ENCODE data around the gene ATG2A. TPM values are rescaled to one million over a fixed set of nuclear protein-coding genes. Genes with fewer than 3 reads are reported as not detected.

Gene ATG2A
- total RNA-seq (7.6 TPM), polyA plus RNA-seq (21.4 TPM)

DNA sequence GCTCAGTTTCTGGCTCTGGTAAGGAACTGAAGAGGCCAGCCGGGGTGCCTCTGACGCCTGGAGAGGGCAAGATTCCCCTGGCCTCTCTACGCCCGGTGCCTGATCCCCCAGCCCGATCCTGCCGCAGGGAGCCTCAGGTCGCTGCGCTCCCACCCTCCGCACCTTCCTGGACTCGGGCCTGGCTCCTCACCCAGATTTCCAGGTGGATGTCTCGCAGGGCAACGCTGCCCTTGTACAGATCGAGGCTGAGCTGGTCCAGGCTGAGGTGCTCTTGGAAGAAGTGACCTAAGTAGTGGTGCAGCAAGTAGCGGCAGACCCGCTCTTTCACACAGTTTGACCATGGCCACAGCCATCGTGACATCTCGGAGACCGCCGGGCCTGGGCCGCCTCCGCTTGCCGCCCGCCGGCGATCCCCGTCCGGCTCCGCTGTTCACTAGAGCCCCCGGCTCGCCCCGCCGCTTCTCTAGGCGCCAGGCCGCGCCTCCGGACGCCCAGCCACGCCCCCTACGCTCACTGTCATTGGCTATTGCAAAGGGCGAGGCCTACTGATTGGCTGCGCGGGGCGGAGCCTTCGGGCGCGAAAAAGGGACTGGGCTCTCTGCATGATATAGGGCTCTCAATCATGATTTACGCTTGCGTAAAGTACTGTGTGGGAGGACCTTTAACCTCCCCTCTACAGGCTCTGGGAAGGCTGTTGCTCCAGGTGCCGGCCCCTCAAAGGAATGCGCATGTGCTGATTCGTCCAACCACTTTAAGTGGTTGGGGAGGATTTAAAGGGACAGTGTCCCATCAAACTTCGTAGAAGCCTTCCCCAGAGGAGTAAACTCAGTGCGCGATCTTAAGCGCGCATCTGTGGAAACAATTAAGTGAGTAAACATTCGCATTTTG, at the start of gene ATG2A:
Gene ATG2A (minus strand): TSS at position 435 of the 888 bp plus-strand sequence. CDS start 74 bp downstream, at position 361.
- under 1% methylated on average over 57 of the region's 57 CpGs for WGBS
- peak within 1 kb of the TSS; percentile 82 for H3K4me3 ChIP-seq (ENCODE audit: low read depth, low read length)
- peak within 1 kb of the TSS; percentile 70 for H3K27ac ChIP-seq (ENCODE audit: low read depth)
- peak; percentile 98 for DNase-seq (ENCODE audit: extremely low spot score)
- H3K4me1 ChIP-seq (ENCODE audit: insufficient read depth) = no peaks in the 10 kb centered on the region
- H3K36me3 ChIP-seq (ENCODE audit: insufficient read depth) = peaks cover under 1% of the 10 kb centered on the region

DNA sequence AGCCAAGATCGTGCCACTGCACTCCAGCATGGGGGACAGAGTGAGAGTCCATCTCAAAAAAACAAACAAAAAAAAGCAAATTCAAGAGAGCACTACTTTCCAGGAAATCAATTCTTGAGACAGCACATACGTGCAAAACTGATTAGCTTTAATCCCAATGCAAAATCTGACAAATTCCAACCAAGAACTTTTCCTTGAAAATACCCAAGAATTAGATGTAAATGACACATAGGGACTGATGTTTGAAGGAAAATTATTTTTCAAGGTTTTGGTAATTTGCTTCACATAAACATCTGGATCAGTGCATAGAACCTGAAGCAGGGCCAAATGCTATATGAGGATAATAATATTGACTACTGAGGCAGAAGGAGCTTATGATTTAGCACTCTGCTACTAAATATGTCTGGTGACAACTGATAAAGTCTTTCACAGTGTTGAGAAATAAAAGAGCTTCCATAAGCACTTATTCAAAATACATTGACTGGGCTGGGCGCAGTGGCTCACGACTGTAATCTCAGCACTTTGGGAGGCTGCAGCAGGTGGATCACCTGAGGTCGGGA, 46.1 kb upstream of the ATG2A start:
- Histone ChIP-seq H3K4me3 (ENCODE audit: low read depth, low read length) (no peak overlapping the region), H3K27ac (ENCODE audit: low read depth) (no peak overlapping the region), H3K36me3 (ENCODE audit: insufficient read depth) (no peaks in the 10 kb centered on the region), H3K4me1 (ENCODE audit: insufficient read depth) (no peaks in the 10 kb centered on the region)
- DNase-seq (ENCODE audit: extremely low spot score) = no peak
- WGBS = 78% methylated on average over 5 of the region's 5 CpGs

DNA sequence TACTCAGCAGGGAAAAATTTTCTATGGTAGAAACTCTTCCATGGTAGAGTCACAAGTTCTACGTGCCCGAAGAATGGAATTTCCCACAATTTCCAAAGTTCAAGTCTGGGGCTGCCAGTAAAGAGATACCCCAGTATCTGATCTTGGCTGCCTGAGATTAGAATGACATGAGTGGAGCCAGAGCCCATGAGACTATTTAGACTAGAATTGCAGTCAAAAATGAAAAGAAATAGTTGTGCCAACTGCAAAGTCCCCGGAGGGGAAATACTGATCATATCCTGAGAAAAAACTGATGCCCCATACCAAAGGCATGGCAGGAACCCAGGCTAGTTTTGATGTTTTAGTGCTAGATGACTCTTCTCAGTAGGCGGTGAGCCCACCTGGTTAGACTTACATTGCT, 43.7 kb upstream of the ATG2A start:
- DNase-seq (ENCODE audit: extremely low spot score) = no peak
- Histone ChIP-seq H3K36me3 (ENCODE audit: insufficient read depth) (no peaks in the 10 kb centered on the region), H3K27ac (ENCODE audit: low read depth) (no peak overlapping the region), H3K4me1 (ENCODE audit: insufficient read depth) (no peaks in the 10 kb centered on the region), H3K4me3 (ENCODE audit: low read depth, low read length) (no peak overlapping the region)
- WGBS = 34% methylated on average over 4 of the region's 4 CpGs

DNA sequence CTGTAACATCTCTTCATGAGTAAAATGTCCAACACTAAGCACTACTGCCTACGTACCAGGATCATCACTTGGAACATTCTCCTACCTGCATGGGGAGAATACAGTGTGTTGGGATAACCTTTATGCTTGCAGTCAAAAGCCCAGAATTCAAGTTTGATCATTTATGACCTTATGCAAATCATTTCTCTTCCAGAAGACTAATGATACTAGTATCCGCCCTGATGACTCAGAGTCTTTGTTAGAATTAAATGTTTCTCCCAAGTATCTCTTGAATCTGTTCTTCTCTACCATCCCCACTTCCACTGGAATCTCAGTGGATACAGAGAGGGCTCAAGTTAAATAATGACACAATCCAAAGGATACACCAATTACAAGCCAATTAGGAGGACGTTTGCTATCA, 42.5 kb upstream of the ATG2A start:
- WGBS = 57% methylated on average over 3 of the region's 3 CpGs
- DNase-seq (ENCODE audit: extremely low spot score) = no peak
- Histone ChIP-seq H3K36me3 (ENCODE audit: insufficient read depth) (no peaks in the 10 kb centered on the region), H3K4me3 (ENCODE audit: low read depth, low read length) (no peak overlapping the region), H3K27ac (ENCODE audit: low read depth) (no peak overlapping the region), H3K4me1 (ENCODE audit: insufficient read depth) (no peaks in the 10 kb centered on the region)

DNA sequence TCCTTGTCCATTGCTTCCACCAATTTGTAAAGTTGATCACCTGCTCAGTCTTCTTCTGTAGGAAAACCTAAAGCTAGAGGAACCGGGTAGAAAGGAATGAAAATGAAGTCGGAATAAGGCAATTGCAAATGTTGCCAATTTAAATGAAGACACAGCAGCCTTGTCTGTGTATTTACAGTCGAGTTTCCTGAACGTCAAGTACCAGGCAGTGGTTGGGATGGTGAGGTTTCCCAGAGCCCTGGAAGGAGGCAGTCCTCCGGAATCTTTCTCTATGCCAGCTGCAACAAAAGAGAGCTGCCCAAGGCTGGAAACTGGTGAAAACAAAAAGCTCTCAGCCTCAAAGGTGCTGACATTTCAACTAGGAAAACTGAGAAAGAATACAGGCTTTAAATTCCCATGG, 37.2 kb upstream of the ATG2A start:
- H3K36me3 ChIP-seq (ENCODE audit: insufficient read depth) = no peaks in the 10 kb centered on the region
- H3K27ac ChIP-seq (ENCODE audit: low read depth) = no peak overlapping the region
- H3K4me3 ChIP-seq (ENCODE audit: low read depth, low read length) = no peak overlapping the region
- 46% methylated on average over 5 of the region's 5 CpGs for WGBS
- no peak for DNase-seq (ENCODE audit: extremely low spot score)
- H3K4me1 ChIP-seq (ENCODE audit: insufficient read depth) = no peaks in the 10 kb centered on the region

DNA sequence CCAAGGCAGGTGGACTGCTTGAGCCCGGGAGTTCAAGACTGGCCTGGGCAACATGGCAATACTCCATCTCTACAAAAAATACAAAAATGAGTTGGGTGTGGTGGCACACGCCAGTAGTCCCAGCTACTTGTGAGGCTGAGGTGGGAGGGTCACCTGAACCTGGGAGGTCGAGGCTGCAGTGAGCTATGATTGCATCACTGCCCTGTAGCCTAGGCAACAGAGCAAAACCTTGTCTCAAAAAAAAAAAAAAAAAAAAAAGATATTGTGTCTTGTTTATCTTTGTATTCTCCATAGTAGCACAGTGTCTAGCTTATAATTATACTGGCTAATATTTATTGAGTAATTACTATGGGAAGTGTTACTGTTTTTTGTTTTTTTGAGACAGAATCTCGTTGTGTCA, 34.5 kb upstream of the ATG2A start:
- Histone ChIP-seq H3K4me1 (ENCODE audit: insufficient read depth) (no peaks in the 10 kb centered on the region), H3K4me3 (ENCODE audit: low read depth, low read length) (no peak overlapping the region), H3K36me3 (ENCODE audit: insufficient read depth) (no peaks in the 10 kb centered on the region), H3K27ac (ENCODE audit: low read depth) (no peak overlapping the region)
- DNase-seq (ENCODE audit: extremely low spot score) = no peak
- whole genome bisulfite sequencing = 70% methylated on average over 4 of the region's 4 CpGs

DNA sequence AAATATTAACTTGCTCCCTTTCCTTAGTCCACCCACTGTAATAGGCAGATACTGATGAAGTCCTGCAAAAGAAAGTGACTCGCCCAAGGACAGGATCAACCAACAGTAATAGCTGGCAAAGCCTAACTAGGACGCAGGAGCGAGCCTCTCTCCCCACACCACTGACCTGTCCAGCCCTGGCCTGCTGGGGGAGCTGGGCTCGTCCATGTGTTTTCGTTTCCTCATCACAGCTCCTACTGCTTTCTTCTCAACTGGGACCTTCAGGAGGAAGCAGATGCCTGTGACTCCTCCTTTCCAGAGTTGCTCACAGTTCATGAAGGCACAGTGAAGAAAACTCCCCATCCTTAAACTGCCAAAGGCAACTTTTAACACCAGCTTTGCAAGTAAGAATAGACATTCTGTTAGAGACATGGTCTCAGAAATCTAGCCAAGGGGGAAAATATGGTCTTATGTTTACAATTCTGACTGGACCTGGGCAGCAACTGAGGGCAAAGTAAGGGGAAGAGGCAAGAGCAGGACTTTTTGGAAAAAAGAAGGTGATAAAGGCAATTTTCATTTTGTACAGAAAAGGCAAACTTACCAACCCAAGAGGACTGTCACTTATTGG, 30.3 kb upstream of the ATG2A start:
- Histone ChIP-seq H3K4me3 (ENCODE audit: low read depth, low read length) (no peak overlapping the region), H3K4me1 (ENCODE audit: insufficient read depth) (no peaks in the 10 kb centered on the region), H3K36me3 (ENCODE audit: insufficient read depth) (no peaks in the 10 kb centered on the region), H3K27ac (ENCODE audit: low read depth) (no peak overlapping the region)
- no peak for DNase-seq (ENCODE audit: extremely low spot score)
- WGBS = 48% methylated on average over 5 of the region's 5 CpGs

DNA sequence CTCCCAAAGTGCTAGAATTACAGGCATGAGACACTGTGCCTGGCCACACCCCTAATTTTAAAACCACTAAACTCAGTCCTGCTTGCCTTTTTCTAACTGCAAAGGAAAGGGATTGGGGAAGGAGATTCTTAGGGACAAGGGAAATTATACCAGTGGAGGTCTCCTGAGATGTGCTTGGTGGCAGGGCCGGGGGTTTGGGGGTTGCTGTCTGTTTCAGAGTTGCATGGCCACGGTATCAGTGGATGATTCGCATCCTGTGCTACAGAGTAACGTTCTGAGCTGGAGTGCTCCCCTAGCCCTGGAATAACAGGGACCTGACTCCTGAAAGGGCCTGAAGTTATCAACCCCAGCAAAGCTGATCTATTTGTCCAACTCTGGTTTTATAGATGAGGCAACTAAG, 19.5 kb upstream of the ATG2A start:
- WGBS = 79% methylated on average over 4 of the region's 4 CpGs
- Histone ChIP-seq H3K4me1 (ENCODE audit: insufficient read depth) (no peaks in the 10 kb centered on the region), H3K36me3 (ENCODE audit: insufficient read depth) (no peaks in the 10 kb centered on the region), H3K4me3 (ENCODE audit: low read depth, low read length) (no peak overlapping the region), H3K27ac (ENCODE audit: low read depth) (no peak overlapping the region)
- DNase-seq (ENCODE audit: extremely low spot score) = no peak

DNA sequence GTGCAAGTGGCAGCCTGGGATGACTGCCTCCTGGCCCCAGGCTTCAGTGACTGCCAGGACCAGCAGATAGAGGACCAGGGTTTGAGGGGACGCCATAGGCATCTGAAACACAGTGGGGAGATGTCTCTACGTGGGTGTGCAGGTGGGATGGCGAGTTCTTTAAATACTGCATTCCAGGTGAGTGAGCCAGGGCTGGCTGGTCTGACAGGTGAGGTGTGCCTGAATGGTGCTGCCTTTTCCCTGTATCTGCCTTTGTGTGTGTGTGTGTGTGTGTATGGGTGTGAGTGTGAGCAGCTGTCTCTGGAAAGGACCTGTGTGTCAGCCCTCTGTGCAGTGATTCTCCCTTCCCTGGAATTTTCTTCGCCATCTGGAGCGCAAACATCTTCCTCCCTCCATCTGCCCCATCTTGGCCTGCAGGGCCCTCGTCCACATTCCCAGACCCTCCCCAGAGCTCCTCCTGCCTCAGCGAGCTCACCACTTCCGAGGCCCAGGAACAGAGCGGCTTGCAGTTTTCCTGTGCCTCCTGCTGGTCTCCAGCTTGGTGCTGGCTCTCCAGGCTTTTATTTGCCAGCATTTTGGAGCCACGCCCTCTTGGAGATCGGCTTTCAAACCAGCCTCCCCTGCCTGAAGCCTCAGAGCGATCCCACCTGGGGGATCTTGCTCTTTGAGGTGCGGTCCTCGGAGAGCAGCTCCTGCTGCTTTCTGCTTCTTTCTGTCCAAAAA, 18.5 kb upstream of the ATG2A start, which contains the start of gene GPHA2:
Gene GPHA2 (minus strand): TSS at position 535 of the 723 bp plus-strand sequence. CDS start 433 bp downstream, at position 102.
- 46% methylated on average over 14 of the region's 14 CpGs for WGBS
- Histone ChIP-seq H3K27ac (ENCODE audit: low read depth) (no peak within 1 kb of the TSS), H3K4me1 (ENCODE audit: insufficient read depth) (no peaks in the 10 kb centered on the region), H3K4me3 (ENCODE audit: low read depth, low read length) (no peak within 1 kb of the TSS), H3K36me3 (ENCODE audit: insufficient read depth) (no peaks in the 10 kb centered on the region)
- no peak for DNase-seq (ENCODE audit: extremely low spot score)

DNA sequence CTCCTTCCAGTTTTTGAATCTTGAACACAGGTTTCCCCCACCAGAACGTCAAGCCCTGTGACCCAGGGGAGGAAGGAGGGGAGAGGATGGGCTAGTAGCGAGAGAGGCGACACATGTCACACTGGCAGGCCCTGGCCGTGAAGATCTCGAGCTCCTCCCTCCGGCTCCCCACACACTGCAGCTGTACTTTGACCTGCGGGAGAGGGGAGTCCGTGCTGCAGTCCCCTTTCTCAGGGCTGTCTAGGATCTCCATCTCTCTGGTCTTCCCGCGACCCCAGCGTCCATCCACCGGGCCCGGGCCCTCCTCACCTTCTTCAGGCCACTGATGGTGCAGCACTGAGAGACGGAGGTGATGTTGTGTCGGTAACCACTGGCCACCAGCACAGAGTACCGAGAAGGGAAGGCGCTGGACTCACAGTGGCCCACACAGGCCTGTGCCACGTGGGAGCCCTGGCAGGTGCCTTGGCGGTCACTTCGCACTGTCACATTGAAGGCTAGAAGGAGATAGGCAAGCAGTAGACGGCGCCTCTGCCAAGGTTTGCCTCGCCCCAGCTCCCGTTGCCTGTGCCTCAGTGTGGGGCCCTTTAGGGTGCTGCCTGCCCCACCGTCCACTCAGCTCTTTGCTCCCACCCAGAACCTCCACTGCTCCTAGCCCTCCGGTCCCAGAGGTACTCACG, 17.8 kb upstream of the ATG2A start:
- Histone ChIP-seq H3K4me1 (ENCODE audit: insufficient read depth) (no peaks in the 10 kb centered on the region), H3K4me3 (ENCODE audit: low read depth, low read length) (no peak overlapping the region), H3K27ac (ENCODE audit: low read depth) (no peak overlapping the region), H3K36me3 (ENCODE audit: insufficient read depth) (no peaks in the 10 kb centered on the region)
- no peak for DNase-seq (ENCODE audit: extremely low spot score)
- WGBS = 78% methylated on average over 27 of the region's 27 CpGs

DNA sequence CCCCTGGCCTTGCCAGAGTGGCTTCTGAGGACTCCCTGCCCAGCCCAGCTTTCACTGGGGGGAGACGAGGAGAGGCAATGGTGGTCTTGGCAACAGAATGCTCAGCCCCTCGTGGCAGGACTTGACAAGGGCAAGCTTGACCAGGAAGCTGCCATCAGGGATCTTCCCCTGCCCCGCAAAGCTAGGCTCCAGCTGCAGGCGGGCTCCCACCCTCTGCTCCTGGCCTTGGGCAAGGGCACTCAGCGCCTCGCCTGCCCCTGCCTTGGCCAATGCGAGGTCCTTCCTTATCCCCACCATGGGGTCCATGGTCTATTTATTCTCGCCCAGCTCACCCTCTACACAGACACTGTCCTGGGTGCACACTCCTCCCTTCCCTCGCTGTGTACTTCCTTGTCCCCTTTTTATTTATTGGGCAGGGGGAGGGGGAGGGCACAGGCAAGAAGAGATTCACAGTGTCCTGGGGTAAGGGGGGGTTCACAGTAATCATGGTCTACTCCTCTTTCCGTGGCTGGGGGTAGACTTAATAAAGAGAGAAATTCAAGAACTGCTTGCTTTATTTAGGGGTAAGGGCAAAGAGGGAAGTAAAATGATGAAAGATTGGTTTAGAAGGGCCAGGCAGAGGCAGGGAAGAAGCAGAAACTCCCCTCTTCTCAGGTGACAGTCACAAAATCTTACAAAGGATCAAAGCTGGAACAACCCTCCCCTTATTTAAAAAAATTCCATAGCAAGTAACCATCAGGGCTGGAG, 17.1 kb upstream of the ATG2A start:
- H3K27ac ChIP-seq (ENCODE audit: low read depth) = no peak overlapping the region
- 86% methylated on average over 10 of the region's 10 CpGs for WGBS
- no peaks in the 10 kb centered on the region for H3K4me1 ChIP-seq (ENCODE audit: insufficient read depth)
- H3K4me3 ChIP-seq (ENCODE audit: low read depth, low read length) = no peak overlapping the region
- no peaks in the 10 kb centered on the region for H3K36me3 ChIP-seq (ENCODE audit: insufficient read depth)
- no peak for DNase-seq (ENCODE audit: extremely low spot score)

DNA sequence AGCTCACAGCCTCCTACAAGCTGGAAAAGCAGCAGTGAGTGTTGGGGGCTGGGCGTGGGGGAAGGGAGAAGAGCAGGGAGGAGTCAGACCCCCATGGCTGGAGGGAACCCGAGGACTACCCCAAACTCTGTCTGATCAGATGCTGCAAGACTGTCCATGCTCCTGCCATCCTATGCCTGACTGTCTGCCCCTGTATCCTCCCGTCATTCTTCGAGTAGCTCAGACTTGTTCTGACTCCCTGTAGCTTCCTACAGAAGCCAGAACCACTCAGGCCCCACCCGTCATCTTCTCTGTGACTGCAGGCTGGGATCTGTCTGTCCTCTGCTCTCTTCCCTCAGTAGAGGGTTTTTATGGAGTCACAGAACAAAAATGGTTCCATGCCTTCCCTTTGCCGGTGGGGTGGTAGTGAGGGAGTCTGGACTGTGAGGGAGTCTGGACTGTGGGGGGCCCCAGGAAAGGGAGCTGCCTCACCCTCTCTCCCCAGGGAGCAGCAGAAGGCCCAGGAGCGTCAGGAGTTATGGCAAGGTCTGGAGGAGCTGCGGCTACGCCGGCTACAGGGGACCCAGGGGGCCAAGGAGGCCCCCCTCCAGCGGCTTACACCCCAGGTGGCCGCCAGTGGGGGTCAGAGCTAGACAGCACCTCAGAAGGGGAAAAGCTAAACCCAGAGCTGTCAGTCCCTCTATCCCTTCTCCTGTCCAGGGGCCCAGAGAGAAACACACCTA, 16.4 kb upstream of the ATG2A start:
- H3K27ac ChIP-seq (ENCODE audit: low read depth) = no peak overlapping the region
- H3K36me3 ChIP-seq (ENCODE audit: insufficient read depth) = no peaks in the 10 kb centered on the region
- WGBS = 84% methylated on average over 12 of the region's 12 CpGs
- no peak for DNase-seq (ENCODE audit: extremely low spot score)
- H3K4me3 ChIP-seq (ENCODE audit: low read depth, low read length) = no peak overlapping the region
- no peaks in the 10 kb centered on the region for H3K4me1 ChIP-seq (ENCODE audit: insufficient read depth)

Data from urinary bladder (tissue), 4 donors.